Endometrial microvascular endothelial cells (primary cell): ENCODE data around the gene ACVR2B. TPM values are rescaled to one million over a fixed set of nuclear protein-coding genes. Genes with fewer than 3 reads are reported as not detected.

Experiments
- in situ Hi-C: cut with HindIII; loops from 2 replicates; pipeline ENCODE4 v1.10.0; 2017; ENCODE audit warnings: low sequenced_read_pairs, low pct_unique_long_range_greater_than_20kb; ENCODE audit errors: inconsistent ontology term
- total RNA-seq: library from RNA; depleted of rRNA; stranded (reverse); fragments of >200 nt; gene quantifications from one replicate; pipeline ENCODE4 v1.2.3, GENCODE V29; 2015; ENCODE audit errors: inconsistent ontology term

Gene ACVR2B
- total RNA-seq, 1 donor from 2014 or later = 0.28 TPM

- in situ Hi-C loops = no loop called here
Measured at GRCh38 chr3:38455639-38456430, 2.1 kb downstream of the ACVR2B start.

DNA sequence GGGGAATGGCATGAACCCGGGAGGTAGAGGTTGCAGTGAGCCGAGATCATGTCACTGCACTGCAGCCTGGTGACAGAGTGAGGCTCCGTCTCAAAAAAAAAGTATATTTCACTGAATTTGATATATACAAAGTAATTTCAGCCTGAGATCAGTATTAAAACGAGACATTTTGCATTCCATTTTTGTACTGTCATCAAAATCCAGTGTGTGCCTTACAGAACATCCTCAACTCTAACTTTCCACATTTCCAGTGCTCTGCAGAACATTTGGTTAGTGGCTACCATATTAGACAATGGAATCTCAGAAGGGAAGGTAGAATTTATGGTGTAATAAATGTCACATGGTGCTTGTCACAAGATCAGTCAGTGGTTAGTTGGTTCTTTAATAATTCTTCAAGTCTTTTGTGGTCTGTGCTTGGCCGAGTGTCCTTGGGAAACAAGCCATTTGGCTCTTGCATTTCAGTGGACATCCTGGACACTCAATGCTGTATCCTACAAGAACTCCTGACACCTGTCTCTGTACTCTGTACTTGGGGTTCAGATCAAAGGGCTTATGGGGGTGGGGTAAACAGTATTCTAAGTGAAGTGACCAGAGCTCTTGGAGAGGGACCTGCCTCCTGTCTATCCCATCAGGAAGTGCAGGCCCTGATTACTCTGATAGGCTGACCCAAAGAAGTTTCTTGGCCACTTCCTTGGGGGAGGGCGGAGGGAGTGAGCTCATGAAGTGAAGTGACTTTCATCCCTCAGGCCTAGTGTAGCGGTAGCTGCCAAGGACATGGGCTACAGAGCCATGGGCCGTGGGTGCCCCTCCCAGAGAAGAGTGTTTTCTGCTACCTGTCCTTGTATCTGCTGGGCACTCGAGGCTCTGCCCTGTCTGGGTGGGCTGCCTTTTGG lies 3.7 kb downstream of the ACVR2B start:
- in situ Hi-C loops = no loop called here

DNA sequence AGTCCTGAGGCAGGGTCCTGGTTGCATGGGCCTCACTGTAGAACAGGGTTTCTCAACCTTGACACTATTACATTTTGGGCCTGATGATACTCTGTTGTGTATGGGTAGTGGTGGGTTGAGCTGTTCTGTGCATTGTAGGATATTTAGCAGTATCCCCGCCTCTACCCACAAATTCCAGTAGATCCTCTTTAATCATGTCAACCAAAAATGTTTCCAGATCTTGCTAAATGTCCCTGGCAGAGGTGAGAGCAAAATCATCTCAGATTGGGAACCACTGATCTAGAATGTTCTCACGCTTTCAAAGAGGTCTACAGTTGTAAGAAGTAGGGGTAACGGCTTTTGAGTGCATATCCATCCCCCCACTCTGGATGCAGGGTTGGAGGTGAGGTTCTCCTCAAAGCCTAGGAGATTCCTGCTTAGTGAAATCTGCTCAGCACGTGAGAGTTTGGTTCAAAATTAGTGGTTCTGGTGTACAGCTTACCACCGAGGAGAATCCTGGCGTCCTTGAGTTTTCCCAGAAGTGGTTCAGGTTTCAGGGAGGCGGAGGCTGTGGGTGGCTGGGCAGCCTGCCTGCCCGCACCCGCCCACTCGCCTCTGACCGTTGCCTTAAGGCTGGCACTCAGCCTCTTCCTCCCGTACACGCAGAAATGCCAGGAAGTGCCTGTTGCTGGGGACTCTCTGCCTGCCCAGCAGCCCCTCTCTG lies 5.3 kb downstream of the ACVR2B start:
- in situ Hi-C loops = no loop called here

- in situ Hi-C loops = no loop called here
Measured at GRCh38 chr3:38459499-38460048, 5.9 kb downstream of the ACVR2B start.

- in situ Hi-C loops = no loop called here
Measured at GRCh38 chr3:38460377-38461270, 6.9 kb downstream of the ACVR2B start.

DNA sequence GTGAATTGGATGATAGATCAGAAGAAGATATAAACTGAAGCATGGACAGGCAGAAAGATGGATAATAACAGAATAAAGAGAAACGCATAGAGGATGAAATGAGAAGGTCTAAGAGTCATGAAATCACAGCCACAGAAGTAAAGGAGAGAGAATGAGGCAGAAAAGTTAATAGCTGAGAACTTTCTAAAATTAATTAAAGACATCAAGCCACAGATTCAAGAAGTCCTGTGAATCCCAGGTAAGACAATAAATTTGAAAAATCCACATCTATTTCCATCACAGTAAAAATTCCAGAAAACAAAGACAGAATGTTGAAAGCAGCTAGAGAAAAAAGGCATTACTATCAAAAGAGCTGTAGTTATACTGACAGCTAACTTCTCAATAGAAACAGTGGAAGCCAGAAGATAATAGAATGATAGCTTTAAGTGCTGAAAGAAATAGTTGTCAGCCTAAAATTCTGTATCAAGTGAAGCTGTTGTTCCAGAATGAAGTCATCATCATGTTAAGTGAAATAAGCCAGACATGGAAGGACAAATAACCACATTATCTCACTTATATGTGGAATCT lies 12.0 kb downstream of the ACVR2B start:
- in situ Hi-C loops = no loop called here

DNA sequence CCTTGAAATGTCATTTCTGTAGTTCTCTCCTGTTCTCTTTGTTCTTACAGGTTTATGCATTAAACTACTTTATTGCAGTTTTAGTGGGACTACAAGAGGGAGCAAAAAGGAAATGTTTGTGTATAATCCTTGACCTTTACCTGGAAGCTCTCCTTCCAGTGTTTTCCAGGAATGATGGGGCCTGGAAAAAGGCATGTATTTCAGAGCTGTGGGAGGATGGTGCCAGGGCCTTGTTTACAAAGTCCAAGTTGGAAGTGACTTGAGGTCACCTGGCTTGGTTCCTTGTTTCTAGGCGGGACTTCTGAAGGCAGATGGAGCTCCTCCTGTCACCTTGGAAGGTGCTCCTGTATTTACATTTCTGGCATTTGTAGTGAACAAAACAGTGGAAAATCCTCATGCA lies 15.1 kb downstream of the ACVR2B start:
- in situ Hi-C loops = no loop called here

DNA sequence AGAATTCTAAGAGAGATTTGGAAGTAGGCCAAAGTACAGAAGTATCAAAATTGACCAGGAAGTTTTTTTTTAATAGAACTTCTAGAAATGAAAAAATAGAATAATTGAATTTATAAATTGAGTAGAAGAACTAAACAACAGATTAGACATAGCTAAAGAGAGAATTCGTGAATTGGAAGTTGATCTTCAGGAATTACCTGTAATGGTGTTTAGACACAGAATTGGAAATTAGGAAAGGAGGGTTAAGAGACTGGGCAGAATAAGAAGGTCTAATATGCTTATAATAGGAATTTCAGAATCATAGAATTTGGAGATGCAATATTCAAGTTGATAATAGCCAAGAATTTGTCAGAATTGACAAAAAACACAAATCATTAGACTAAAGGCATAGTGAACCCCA lies 16.2 kb downstream of the ACVR2B start:
- in situ Hi-C loops = no loop called here

GRCh38 chr3:38471260-38471857 lies 17.7 kb downstream of the ACVR2B start:
- in situ Hi-C loops = no loop called here

DNA sequence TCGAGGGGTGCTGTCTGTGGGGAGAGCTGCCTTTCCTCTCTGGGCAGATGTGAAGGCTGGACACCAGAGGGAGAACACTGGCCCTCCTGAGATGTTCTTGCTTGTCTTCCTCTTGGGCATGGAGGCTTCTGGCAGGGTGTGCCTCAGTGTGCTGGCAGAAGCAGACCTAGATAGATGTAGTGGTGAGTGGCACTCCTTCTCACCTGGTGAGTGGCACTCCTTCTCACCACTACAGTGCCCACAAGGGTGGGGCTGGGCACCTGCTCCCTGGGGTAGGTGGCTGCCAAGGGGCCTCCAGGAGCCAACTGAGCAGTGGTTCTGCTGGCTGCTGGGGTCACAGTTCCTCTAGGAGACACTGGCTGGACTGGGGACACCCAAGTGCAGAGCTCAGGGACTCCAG lies 18.7 kb downstream of the ACVR2B start:
- in situ Hi-C loops = no loop called here

GRCh38 chr3:38473229-38473628 lies 19.5 kb downstream of the ACVR2B start:
- in situ Hi-C loops = no loop called here

DNA sequence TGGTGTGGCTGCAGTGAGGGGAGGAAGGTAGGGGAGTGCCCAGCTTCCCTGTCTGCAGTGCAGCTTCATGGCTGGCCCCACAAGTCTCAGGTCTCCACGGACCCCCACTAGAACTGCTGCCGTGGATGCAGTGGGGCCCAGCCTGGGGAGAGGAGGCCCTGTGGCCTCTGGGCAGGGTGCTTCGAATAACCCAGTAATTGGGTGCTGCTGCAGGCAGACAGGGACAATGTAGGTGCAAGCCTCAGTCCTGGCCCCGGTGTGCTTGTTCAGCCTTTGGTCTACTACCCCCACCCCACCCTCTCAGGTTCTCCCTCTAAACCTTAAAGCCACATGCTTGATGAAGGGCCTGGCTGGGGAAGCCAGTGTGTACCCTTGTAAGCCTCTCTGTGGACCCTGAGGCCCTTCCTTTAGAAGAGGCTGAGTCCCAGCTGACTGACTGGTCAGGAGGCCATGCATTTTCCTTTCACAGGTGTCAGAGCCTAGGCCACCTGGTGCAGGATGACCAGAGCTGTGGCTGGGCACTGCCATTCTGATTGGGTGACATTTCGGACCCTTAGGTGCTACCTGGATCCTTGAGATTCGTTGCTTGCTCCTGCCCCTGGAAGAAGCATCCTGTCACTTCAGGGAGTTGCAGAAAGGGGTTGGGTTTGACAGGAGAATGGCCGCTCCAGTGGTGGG lies 21.4 kb downstream of the ACVR2B start:
- in situ Hi-C loops = no loop called here

DNA sequence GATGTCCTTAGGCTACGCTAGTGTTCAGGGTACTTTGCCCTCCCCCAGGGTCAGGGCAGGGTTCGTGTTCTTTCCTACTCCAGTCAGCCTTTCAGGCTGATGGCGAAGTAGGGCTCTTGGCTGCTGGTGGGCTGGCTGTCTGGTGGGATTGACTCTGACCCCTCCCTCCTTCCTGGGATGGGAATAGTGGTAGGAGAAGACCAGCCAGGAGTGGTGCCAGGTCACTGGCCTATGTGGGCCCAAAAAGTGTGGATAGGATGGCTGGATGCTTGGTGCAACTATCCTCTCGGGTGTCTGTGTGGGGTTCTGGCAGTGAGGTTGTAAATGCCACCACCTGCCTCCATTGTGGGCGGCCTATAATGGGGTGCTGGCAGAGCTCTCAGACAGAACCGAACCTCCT lies 22.0 kb downstream of the ACVR2B start:
- in situ Hi-C loops = no loop called here

GRCh38 chr3:38476157-38476756 lies 22.6 kb downstream of the ACVR2B start:
- in situ Hi-C loops = no loop called here

- in situ Hi-C loops = no loop called here
Measured at GRCh38 chr3:38477057-38477820, 23.5 kb downstream of the ACVR2B start.

GRCh38 chr3:38477839-38478450 lies 24.3 kb downstream of the ACVR2B start:
- in situ Hi-C loops = no loop called here
